Measurements from ENCODE around the gene CDKAL1.

- TF ChIP-seq CTCF (IDR thresholded peaks at IDR 0.05; ENCODE audit: insufficient read depth, low read length): no peak
- TF ChIP-seq, protein P1, sequence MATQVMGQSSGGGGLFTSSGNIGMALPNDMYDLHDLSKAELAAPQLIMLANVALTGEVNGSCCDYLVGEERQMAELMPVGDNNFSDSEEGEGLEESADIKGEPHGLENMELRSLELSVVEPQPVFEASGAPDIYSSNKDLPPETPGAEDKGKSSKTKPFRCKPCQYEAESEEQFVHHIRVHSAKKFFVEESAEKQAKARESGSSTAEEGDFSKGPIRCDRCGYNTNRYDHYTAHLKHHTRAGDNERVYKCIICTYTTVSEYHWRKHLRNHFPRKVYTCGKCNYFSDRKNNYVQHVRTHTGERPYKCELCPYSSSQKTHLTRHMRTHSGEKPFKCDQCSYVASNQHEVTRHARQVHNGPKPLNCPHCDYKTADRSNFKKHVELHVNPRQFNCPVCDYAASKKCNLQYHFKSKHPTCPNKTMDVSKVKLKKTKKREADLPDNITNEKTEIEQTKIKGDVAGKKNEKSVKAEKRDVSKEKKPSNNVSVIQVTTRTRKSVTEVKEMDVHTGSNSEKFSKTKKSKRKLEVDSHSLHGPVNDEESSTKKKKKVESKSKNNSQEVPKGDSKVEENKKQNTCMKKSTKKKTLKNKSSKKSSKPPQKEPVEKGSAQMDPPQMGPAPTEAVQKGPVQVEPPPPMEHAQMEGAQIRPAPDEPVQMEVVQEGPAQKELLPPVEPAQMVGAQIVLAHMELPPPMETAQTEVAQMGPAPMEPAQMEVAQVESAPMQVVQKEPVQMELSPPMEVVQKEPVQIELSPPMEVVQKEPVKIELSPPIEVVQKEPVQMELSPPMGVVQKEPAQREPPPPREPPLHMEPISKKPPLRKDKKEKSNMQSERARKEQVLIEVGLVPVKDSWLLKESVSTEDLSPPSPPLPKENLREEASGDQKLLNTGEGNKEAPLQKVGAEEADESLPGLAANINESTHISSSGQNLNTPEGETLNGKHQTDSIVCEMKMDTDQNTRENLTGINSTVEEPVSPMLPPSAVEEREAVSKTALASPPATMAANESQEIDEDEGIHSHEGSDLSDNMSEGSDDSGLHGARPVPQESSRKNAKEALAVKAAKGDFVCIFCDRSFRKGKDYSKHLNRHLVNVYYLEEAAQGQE (IDR thresholded peaks at IDR 0.05; ENCODE audit: insufficient replicate concordance, low read depth): no peak
Observed at GRCh38 chr6:20718705-20719653, 184.7 kb downstream of the CDKAL1 start.
